Measurements from ENCODE around the gene ARHGEF39.

ARHGEF39 gene

DNA sequence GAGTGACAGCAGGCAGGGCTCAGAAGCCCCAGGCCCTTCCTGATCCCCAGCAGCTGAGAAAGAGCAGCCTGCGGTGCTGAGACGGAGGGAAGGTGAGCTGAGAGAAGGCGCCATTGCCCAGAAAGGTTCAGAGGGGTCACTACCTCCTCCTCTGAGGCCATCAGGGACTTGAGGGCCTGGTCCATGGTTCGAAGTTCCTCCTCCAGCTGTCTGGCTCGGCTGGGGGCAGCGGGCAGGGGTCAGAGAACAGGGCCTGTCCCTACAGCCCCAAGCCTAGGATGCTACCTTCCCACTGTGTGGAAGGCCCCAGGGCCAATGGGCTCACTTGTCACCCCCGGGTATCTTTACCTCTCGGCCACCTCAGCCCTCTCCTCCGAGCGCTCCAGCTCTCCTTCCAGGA is 19.9 kb upstream of the ARHGEF39 start:
- H3K4me3 ChIP-seq (ENCODE audit: insufficient read depth, low read depth, low read length, poor library complexity, severe bottlenecking): no peak overlapping the region
- no peak for DNase-seq
- no peaks in the 10 kb centered on the region for H3K9me3 ChIP-seq (ENCODE audit: control insufficient read depth, low read length)
- H3K36me3 ChIP-seq (ENCODE audit: control insufficient read depth, insufficient read depth, low read length): no peaks in the 10 kb centered on the region
- H3K27ac ChIP-seq (ENCODE audit: insufficient read depth, low read length, poor library complexity, severe bottlenecking): no peak overlapping the region
- H3K27me3 ChIP-seq (replicated peaks; ENCODE audit: control insufficient read depth, insufficient read depth, low read length, poor library complexity, severe bottlenecking): no peaks in the 10 kb centered on the region
- H3K4me1 ChIP-seq (ENCODE audit: control insufficient read depth, insufficient read depth, low read length, poor library complexity, severe bottlenecking): peaks cover under 1% of the 10 kb centered on the region

DNA sequence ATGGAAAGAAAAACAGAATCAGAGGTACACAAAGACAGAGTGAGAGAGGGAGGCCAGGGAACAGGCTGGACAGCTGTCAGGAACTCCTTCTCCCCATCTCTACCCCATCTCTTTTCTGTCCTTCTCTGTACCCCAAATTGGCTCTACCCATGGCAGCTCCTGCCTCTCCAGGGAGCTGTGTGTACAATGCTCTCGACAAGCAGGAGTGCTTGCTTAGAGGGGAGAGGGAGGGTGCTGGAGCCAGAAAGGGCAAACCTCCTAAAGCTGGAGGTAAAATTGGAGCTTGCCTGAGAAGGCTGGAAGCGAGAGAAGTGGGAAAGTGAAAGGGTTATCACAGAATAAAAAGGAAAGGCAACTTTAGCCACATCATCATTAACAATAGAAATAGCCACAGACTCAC is 18.3 kb upstream of the ARHGEF39 start:
- no peaks in the 10 kb centered on the region for H3K4me1 ChIP-seq (ENCODE audit: control insufficient read depth, insufficient read depth, low read length, poor library complexity, severe bottlenecking)
- no peak for DNase-seq
- H3K27me3 ChIP-seq (replicated peaks; ENCODE audit: control insufficient read depth, insufficient read depth, low read length, poor library complexity, severe bottlenecking): no peaks in the 10 kb centered on the region
- no peaks in the 10 kb centered on the region for H3K36me3 ChIP-seq (ENCODE audit: control insufficient read depth, insufficient read depth, low read length)
- H3K27ac ChIP-seq (ENCODE audit: insufficient read depth, low read length, poor library complexity, severe bottlenecking): no peak overlapping the region
- H3K4me3 ChIP-seq (ENCODE audit: insufficient read depth, low read depth, low read length, poor library complexity, severe bottlenecking): no peak overlapping the region
- no peaks in the 10 kb centered on the region for H3K9me3 ChIP-seq (ENCODE audit: control insufficient read depth, low read length)

DNA sequence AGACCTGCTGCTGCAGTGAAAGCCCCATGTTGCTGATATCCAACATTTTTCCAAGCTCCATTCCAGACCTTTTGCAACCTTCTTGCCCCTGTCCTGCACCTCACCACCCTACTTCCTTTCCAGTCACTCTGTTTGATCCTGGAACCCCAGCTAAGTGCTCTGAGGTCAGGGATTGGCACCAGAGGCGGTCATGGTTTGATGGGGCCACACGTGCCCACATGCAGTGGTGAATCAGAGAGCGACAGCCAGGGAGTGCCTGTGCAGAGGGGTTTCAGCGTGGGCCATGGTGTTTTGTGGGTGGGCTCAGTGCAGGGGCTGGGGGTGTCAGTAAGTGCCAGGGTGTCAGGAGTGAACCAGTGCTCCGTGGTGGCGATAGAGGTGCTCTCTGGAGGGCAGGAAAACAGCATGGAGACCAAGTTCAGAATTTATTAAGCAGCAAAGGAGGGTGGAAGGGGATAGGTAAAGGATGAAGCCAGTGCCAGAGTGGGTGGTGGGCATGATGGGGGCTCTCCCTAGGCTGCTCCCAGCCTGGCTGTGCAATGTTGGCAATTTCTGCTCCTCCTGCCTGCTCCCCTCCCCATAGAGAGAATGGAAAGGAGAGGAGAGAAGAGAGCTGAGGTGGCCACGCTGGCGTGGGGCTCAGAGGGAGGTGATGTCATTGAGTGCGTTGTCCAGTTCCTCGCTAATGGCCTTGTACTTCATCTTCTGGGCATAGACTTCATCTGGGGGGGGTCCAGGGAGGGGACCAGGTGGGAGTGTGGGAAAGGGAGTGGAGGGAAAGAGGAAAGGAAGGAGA is 17.7 kb upstream of the ARHGEF39 start:
- no peak overlapping the region for H3K27ac ChIP-seq (ENCODE audit: insufficient read depth, low read length, poor library complexity, severe bottlenecking)
- H3K27me3 ChIP-seq (replicated peaks; ENCODE audit: control insufficient read depth, insufficient read depth, low read length, poor library complexity, severe bottlenecking): no peaks in the 10 kb centered on the region
- no peaks in the 10 kb centered on the region for H3K4me1 ChIP-seq (ENCODE audit: control insufficient read depth, insufficient read depth, low read length, poor library complexity, severe bottlenecking)
- H3K4me3 ChIP-seq (ENCODE audit: insufficient read depth, low read depth, low read length, poor library complexity, severe bottlenecking): no peak overlapping the region
- no peaks in the 10 kb centered on the region for H3K36me3 ChIP-seq (ENCODE audit: control insufficient read depth, insufficient read depth, low read length)
- no peak for DNase-seq
- H3K9me3 ChIP-seq (ENCODE audit: control insufficient read depth, low read length): no peaks in the 10 kb centered on the region

DNA sequence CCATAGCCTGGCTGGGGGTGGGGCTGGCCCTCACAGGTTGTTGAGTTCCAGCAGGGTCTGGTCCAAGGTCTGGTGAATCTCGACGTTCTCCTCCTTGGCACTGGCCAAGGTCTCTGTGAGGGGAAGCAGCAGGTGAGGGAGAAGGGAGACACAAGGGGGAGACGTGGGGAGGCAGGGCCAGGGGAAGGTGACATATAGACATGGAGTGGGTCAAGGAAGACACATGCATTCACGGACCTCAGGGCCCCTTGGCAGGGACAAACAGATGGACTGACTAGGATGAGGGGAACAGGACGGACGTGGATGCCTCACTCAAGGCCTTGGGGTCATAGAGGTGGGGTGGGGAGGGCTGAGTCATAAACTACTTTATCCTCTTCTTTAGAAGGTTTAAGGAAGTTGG is 17.1 kb upstream of the ARHGEF39 start:
- Histone ChIP-seq H3K27me3 (replicated peaks; ENCODE audit: control insufficient read depth, insufficient read depth, low read length, poor library complexity, severe bottlenecking) (no peaks in the 10 kb centered on the region), H3K4me3 (ENCODE audit: insufficient read depth, low read depth, low read length, poor library complexity, severe bottlenecking) (no peak overlapping the region), H3K36me3 (ENCODE audit: control insufficient read depth, insufficient read depth, low read length) (no peaks in the 10 kb centered on the region), H3K4me1 (ENCODE audit: control insufficient read depth, insufficient read depth, low read length, poor library complexity, severe bottlenecking) (no peaks in the 10 kb centered on the region), H3K27ac (ENCODE audit: insufficient read depth, low read length, poor library complexity, severe bottlenecking) (no peak overlapping the region), H3K9me3 (ENCODE audit: control insufficient read depth, low read length) (no peaks in the 10 kb centered on the region)
- DNase-seq: no peak

DNA sequence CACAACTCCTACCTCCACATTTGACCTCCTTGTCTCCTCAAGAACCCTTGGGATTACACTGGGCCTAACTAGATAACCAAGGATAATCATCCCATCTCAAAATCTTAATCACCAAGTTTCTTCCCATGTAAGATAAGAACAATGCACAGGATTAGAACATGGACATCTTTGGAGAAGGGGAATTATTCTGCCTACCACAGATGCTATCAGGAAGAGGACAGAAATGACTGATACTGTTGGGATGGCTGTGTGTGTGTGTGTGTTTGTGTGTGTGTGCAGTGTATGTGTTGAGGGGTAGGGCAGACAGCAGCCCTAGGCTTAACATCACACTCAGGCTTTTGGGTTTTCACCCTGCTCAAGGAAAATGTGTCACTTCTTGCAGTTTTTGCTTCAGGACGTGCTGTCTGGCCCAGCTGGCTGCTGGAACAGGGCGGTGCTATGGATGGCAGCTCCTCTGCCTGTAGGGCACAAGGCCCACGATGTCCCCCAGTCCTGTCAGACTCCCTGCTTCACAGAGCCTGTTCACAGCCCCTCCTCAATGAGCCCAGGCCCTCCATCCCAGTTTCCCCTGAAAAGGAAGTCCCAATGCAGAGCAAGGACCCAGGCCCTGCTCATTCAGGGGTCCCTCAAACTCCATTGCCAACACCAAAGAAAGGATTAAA is 16.5 kb upstream of the ARHGEF39 start:
- Histone ChIP-seq H3K27me3 (replicated peaks; ENCODE audit: control insufficient read depth, insufficient read depth, low read length, poor library complexity, severe bottlenecking) (no peaks in the 10 kb centered on the region), H3K4me1 (ENCODE audit: control insufficient read depth, insufficient read depth, low read length, poor library complexity, severe bottlenecking) (no peaks in the 10 kb centered on the region), H3K36me3 (ENCODE audit: control insufficient read depth, insufficient read depth, low read length) (no peaks in the 10 kb centered on the region), H3K27ac (ENCODE audit: insufficient read depth, low read length, poor library complexity, severe bottlenecking) (no peak overlapping the region), H3K4me3 (ENCODE audit: insufficient read depth, low read depth, low read length, poor library complexity, severe bottlenecking) (no peak overlapping the region), H3K9me3 (ENCODE audit: control insufficient read depth, low read length) (no peaks in the 10 kb centered on the region)
- no peak for DNase-seq

DNA sequence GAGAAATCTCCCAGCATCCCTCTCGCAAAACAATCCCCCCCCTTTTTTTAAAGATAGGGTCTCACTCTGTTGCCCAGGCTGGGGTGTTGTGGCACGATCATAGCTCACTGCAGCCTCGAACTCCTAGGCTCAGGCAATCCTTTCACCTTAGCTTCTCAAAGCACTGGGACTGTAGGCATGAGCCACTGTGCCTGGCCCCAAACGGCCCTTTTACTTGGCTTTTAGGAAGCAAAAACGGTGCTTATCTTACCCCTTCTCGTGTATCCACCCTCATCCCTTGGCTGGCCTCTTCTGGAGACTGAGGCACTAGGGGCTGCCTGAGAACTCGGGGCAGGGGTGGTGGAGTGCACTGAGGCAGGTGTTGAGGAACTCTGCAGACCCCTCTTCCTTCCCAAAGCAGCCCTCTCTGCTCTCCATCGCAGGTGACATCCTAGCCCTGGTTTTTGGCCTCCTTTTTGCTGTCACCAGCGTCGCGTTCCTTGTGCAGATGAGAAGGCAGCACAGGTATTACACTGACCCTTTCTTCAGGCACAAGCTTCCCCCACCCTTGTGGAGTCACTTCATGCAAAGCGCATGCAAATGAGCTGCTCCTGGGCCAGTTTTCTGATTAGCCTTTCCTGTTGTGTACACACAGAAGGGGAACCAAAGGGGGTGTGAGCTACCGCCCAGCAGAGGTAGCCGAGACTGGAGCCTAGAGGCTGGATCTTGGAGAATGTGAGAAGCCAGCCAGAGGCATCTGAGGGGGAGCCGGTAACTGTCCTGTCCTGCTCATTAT is 15.5 kb upstream of the ARHGEF39 start:
- no peak for DNase-seq
- Histone ChIP-seq H3K4me1 (ENCODE audit: control insufficient read depth, insufficient read depth, low read length, poor library complexity, severe bottlenecking) (peaks cover 4% of the 10 kb centered on the region), H3K27me3 (replicated peaks; ENCODE audit: control insufficient read depth, insufficient read depth, low read length, poor library complexity, severe bottlenecking) (no peaks in the 10 kb centered on the region), H3K4me3 (ENCODE audit: insufficient read depth, low read depth, low read length, poor library complexity, severe bottlenecking) (no peak overlapping the region), H3K27ac (ENCODE audit: insufficient read depth, low read length, poor library complexity, severe bottlenecking) (no peak overlapping the region), H3K36me3 (ENCODE audit: control insufficient read depth, insufficient read depth, low read length) (no peaks in the 10 kb centered on the region), H3K9me3 (ENCODE audit: control insufficient read depth, low read length) (no peaks in the 10 kb centered on the region)

DNA sequence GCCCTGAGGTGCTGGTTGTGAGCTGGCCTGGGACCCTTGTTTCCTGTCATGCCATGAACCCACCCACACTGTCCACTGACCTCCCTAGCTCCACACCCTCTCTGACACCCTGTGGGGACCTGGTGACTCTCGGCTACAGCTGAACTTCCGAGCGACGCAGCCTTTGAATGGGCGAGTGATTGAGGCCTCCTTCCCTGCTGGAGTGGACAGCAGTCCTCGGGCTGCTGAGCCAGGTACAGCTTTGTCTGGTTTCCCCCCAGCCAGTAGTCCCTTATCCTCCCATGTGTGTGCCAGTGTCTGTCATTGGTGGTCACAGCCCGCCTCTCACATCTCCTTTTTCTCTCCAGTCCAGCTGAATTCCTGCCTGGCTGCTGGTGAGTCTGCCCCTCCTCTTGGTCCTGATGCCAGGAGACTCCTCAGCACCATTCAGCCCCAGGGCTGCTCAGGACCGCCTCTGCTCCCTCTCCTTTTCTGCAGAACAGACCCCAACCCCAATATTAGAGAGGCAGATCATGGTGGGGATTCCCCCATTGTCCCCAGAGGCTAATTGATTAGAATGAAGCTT is 14.9 kb upstream of the ARHGEF39 start:
- no peak overlapping the region for H3K4me3 ChIP-seq (ENCODE audit: insufficient read depth, low read depth, low read length, poor library complexity, severe bottlenecking)
- peaks cover 4% of the 10 kb centered on the region for H3K4me1 ChIP-seq (ENCODE audit: control insufficient read depth, insufficient read depth, low read length, poor library complexity, severe bottlenecking)

DNA sequence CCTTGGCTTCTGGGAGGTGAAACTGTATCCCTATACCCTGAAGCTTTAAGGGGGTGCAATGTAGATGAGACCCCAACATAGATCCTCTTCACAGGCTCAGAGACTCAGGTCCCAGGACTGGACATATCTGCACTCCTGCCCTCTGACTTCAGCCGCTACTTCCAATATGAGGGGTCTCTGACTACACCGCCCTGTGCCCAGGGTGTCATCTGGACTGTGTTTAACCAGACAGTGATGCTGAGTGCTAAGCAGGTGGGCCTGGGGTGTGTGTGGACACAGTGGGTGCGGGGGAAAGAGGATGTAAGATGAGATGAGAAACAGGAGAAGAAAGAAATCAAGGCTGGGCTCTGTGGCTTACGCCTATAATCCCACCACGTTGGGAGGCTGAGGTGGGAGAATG is 14.1 kb upstream of the ARHGEF39 start:
- H3K36me3 ChIP-seq (ENCODE audit: control insufficient read depth, insufficient read depth, low read length): no peaks in the 10 kb centered on the region
- H3K4me3 ChIP-seq (ENCODE audit: insufficient read depth, low read depth, low read length, poor library complexity, severe bottlenecking): no peak overlapping the region
- no peak for DNase-seq
- peaks cover 4% of the 10 kb centered on the region for H3K4me1 ChIP-seq (ENCODE audit: control insufficient read depth, insufficient read depth, low read length, poor library complexity, severe bottlenecking)
- no peaks in the 10 kb centered on the region for H3K27me3 ChIP-seq (replicated peaks; ENCODE audit: control insufficient read depth, insufficient read depth, low read length, poor library complexity, severe bottlenecking)
- H3K27ac ChIP-seq (ENCODE audit: insufficient read depth, low read length, poor library complexity, severe bottlenecking): no peak overlapping the region
- no peaks in the 10 kb centered on the region for H3K9me3 ChIP-seq (ENCODE audit: control insufficient read depth, low read length)

More for the DNA sequence above, 14.9 kb upstream of the ARHGEF39 start:
- H3K9me3 ChIP-seq (ENCODE audit: control insufficient read depth, low read length): no peaks in the 10 kb centered on the region
- no peak overlapping the region for H3K27ac ChIP-seq (ENCODE audit: insufficient read depth, low read length, poor library complexity, severe bottlenecking)
- DNase-seq: no peak
- no peaks in the 10 kb centered on the region for H3K27me3 ChIP-seq (replicated peaks; ENCODE audit: control insufficient read depth, insufficient read depth, low read length, poor library complexity, severe bottlenecking)
- no peaks in the 10 kb centered on the region for H3K36me3 ChIP-seq (ENCODE audit: control insufficient read depth, insufficient read depth, low read length)

DNA sequence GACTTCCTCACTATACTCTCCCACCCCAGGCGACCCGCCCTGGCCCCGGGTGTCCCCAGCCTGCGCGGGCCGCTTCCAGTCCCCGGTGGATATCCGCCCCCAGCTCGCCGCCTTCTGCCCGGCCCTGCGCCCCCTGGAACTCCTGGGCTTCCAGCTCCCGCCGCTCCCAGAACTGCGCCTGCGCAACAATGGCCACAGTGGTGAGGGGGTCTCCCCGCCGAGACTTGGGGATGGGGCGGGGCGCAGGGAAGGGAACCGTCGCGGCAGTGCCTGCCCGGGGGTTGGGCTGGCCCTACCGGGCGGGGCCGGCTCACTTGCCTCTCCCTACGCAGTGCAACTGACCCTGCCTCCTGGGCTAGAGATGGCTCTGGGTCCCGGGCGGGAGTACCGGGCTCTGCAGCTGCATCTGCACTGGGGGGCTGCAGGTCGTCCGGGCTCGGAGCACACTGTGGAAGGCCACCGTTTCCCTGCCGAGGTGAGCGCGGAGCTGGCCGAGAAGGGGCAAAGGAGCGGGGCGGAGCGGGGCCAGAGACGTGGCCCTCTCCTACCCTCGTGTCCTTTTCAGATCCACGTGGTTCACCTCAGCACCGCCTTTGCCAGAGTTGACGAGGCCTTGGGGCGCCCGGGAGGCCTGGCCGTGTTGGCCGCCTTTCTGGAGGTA is 10.9 kb upstream of the ARHGEF39 start:
- DNase-seq: peak in 1 of 3 donors; percentile 32
- Histone ChIP-seq H3K27ac (ENCODE audit: insufficient read depth, low read length, poor library complexity, severe bottlenecking) (no peak overlapping the region), H3K36me3 (ENCODE audit: control insufficient read depth, insufficient read depth, low read length) (no peaks in the 10 kb centered on the region), H3K4me1 (ENCODE audit: control insufficient read depth, insufficient read depth, low read length, poor library complexity, severe bottlenecking) (peaks cover 4% of the 10 kb centered on the region), H3K27me3 (replicated peaks; ENCODE audit: control insufficient read depth, insufficient read depth, low read length, poor library complexity, severe bottlenecking) (no peaks in the 10 kb centered on the region), H3K9me3 (ENCODE audit: control insufficient read depth, low read length) (no peaks in the 10 kb centered on the region), H3K4me3 (ENCODE audit: insufficient read depth, low read depth, low read length, poor library complexity, severe bottlenecking) (peak overlapping the region; percentile 51)

Data from effector memory CD4-positive, alpha-beta T cell (primary cell).